NCI-H82 (cell line): ENCODE data around the gene C19orf67.
A peak's percentile ranks its signal among the peaks of the same experiment; 100 is the strongest.

Experiments used
- DNase-seq: peaks from one replicate; lab custom pipeline; 2025; lab: John Stamatoyannopoulos, UW

C19orf67 gene

GRCh38 chr19:14085309-14085995 lies at the start of gene C19orf67:
TSS of gene C19orf67 (minus strand) at chr19:14085783. CDS start at chr19:14085627, 156 bp downstream.
- no peak for DNase-seq

- DNase-seq, result no peak
Observed at GRCh38 chr19:14135355-14135754, 49.8 kb upstream of the C19orf67 start.

GRCh38 chr19:14127929-14128509 lies 42.4 kb upstream of the C19orf67 start:
- DNase-seq, result no peak

- no peak for DNase-seq
Observed at GRCh38 chr19:14127176-14127575, 41.6 kb upstream of the C19orf67 start.

GRCh38 chr19:14122924-14123323 lies 37.3 kb upstream of the C19orf67 start:
- DNase-seq, result no peak

GRCh38 chr19:14120497-14120780 lies 34.9 kb upstream of the C19orf67 start:
- DNase-seq, result no peak

GRCh38 chr19:14119644-14120496 lies 34.3 kb upstream of the C19orf67 start:
- DNase-seq, result no peak

GRCh38 chr19:14119146-14119545 lies 33.6 kb upstream of the C19orf67 start:
- DNase-seq, result no peak

GRCh38 chr19:14118165-14119051 lies 32.8 kb upstream of the C19orf67 start:
- peak; percentile 68 for DNase-seq

GRCh38 chr19:14117668-14118164 lies 32.1 kb upstream of the C19orf67 start, which contains the start of gene PRKACA:
TSS of gene PRKACA (minus strand) at chr19:14117762. CDS start at chr19:14117547, 215 bp downstream.
- peak; percentile 100 for DNase-seq

GRCh38 chr19:14116918-14117578 lies 31.5 kb upstream of the C19orf67 start:
- DNase-seq, result peak; percentile 47

GRCh38 chr19:14116525-14116917 lies 30.9 kb upstream of the C19orf67 start:
- no peak for DNase-seq

GRCh38 chr19:14115756-14116155 lies 30.2 kb upstream of the C19orf67 start:
- DNase-seq, result no peak

GRCh38 chr19:14114854-14115253 lies 29.3 kb upstream of the C19orf67 start:
- peak; percentile 64 for DNase-seq

- no peak for DNase-seq
Observed at GRCh38 chr19:14114439-14114838, 28.9 kb upstream of the C19orf67 start.

- DNase-seq, result peak; percentile 69
Observed at GRCh38 chr19:14113762-14114414, 28.3 kb upstream of the C19orf67 start.

GRCh38 chr19:14112809-14113385 lies 27.3 kb upstream of the C19orf67 start:
- DNase-seq, result peak; percentile 60

GRCh38 chr19:14112051-14112808 lies 26.6 kb upstream of the C19orf67 start:
- no peak for DNase-seq

GRCh38 chr19:14111486-14111885 lies 25.9 kb upstream of the C19orf67 start:
- DNase-seq, result no peak

- DNase-seq, result no peak
Observed at GRCh38 chr19:14110650-14111049, 25.1 kb upstream of the C19orf67 start.
